ENCODE data around the gene FYN. TPM values are rescaled to one million over a fixed set of nuclear protein-coding genes. Genes with fewer than 3 reads are reported as not detected.
A peak's percentile ranks its signal among the peaks of the same experiment; 100 is the strongest.

The FYN gene
- total and polyA plus RNA-seq, 2 of the 8 experiments (the other 6 are each of a cell fraction or from before 2014, with no cell fraction given): 46.8 to 97.2 TPM

DNA sequence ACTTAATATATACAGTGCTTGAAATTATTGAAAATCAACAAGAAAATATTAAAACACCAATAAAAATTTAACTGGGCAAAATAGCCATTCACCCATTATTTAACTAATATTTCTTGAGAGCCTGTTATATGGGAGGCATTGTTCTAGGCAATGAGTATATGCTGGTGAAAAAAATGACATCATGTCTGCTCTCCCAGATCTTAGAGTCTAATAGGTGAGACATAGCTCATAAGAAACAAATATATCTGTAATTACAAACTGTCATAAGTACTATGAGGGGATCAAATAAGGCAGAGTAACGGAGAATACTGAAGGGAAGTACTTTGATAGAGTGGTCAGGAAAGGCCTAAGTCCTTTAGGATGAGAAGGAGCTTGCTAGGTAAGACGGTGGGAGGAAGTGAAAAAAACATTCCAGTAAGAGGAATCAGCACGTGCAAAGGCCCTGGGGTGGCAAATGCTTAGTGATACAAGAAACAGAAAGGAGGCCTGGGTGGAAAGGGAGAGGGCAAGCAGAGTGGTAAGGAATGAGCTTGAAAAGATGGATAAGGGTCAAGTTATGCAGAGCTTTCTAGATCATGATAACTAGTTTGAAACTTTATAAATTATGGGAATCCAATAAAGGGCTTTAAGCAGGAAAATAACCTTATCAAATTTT lies 12.2 kb upstream of the FYN start:
- no peaks in the 10 kb centered on the region for H3K79me1 ChIP-seq (ENCODE audit: low read depth, low read length)
- H2AK5ac ChIP-seq (ENCODE audit: low read depth, low read length): no peak overlapping the region
- H3K9ac ChIP-seq (replicated peaks in 1 of 4; ENCODE audit: extremely low read depth in 1 of 4, low read depth in 3 of 4, low read length in 3 of 4): no peak overlapping the region
- TF ChIP-seq KDM1A (IDR thresholded peaks at IDR 0.05; ENCODE audit: borderline replicate concordance, low read length): peak; percentile 92
- no peak for TF ChIP-seq KDM5A (IDR thresholded peaks at IDR 0.05; ENCODE audit: low read length)
- 91% methylated on average over 3 of the region's 3 CpGs; no CpG with 5 or more reads in 1 of the 2 experiments for WGBS, 2 experiments (ENCODE audit: extremely low coverage in 1 of 2, insufficient coverage in 1 of 2, insufficient read length in 1 of 2, insufficient replicate concordance in 2 of 2, low coverage in 1 of 2, low lambda C conversion rate in 2 of 2, missing lambda C conversion rate in 1 of 2)
- no peaks in the 10 kb centered on the region for H3K9me3 ChIP-seq (ENCODE audit: insufficient read depth in 2 of 2, low read depth in 1 of 2, low read length in 1 of 2)
- no peak overlapping the region for H4K5ac ChIP-seq (ENCODE audit: insufficient read length, low read depth, low read length)
- H3K27me3 ChIP-seq (replicated peaks in 1 of 4; ENCODE audit: control insufficient read depth in 3 of 4, extremely low read depth in 1 of 4, insufficient read depth in 3 of 4, low read length in 3 of 4): no peaks in the 10 kb centered on the region
- H3K56ac ChIP-seq (replicated peaks; ENCODE audit: insufficient read length, low read depth, low read length): no peak overlapping the region
- H2BK120ac ChIP-seq (replicated peaks; ENCODE audit: low read depth, low read length): no peak overlapping the region
- H4K8ac ChIP-seq (ENCODE audit: extremely low read depth, insufficient read depth, low read length): no peak overlapping the region
- no peak overlapping the region for H2BK5ac ChIP-seq (ENCODE audit: low read depth, low read length)
- ChIA-PET POLR2A (ENCODE audit: partially characterized antibody) (no interaction called here), CTCF (ENCODE audit: partially characterized antibody) (no interaction called here)
- no peak overlapping the region for H2BK20ac ChIP-seq (ENCODE audit: low read length)
- H3K23me2 ChIP-seq (ENCODE audit: low read depth, low read length): peaks cover 2% of the 10 kb centered on the region; the same call in 1 of the 2 replicates
- H3K23ac ChIP-seq (ENCODE audit: insufficient read length): no peak overlapping the region
- H4K20me1 ChIP-seq (replicated peaks in 1 of 2; ENCODE audit: control insufficient read depth in 1 of 2, insufficient read depth in 2 of 2, low read length in 2 of 2): no peaks in the 10 kb centered on the region
- H3K4me1 ChIP-seq (replicated peaks in 1 of 4; ENCODE audit: control insufficient read depth in 3 of 4, insufficient read depth in 4 of 4, low read length in 3 of 4): peaks cover 1 to 18% (median 11%) of the 10 kb centered on the region in 4 experiments; a peak in 4 of 7 replicates
- no peaks in the 10 kb centered on the region for H3K79me2 ChIP-seq (ENCODE audit: control insufficient read depth in 1 of 2, insufficient read depth in 2 of 2, low read length in 2 of 2)
- H3K18ac ChIP-seq (ENCODE audit: extremely low read depth, low read length): no peak overlapping the region
- no peak for DNase-seq (ENCODE audit: low read depth in 1 of 2, low spot score in 2 of 2)
- H2BK15ac ChIP-seq (ENCODE audit: low read length): no peak overlapping the region
- no peak overlapping the region for H3K14ac ChIP-seq (ENCODE audit: insufficient read length)
- H3K4ac ChIP-seq (replicated peaks; ENCODE audit: insufficient read length, low read depth, low read length): no peak overlapping the region
- no peak overlapping the region for H3K4me3 ChIP-seq (ENCODE audit: extremely low read depth in 1 of 4, insufficient read depth in 2 of 4, low read depth in 3 of 4, low read length in 4 of 4)
- no peak overlapping the region for H2AFZ ChIP-seq (ENCODE audit: low read length)
- FAIRE-seq: no peak
- no peak overlapping the region for H3K4me2 ChIP-seq (ENCODE audit: insufficient read depth in 1 of 2, low read depth in 2 of 2, low read length in 2 of 2)
- no peak overlapping the region for H4K91ac ChIP-seq (replicated peaks; ENCODE audit: insufficient read length, low read length)
- H3K36me3 ChIP-seq (ENCODE audit: control insufficient read depth in 2 of 4, insufficient read depth in 4 of 4, low read length in 3 of 4): no peaks in the 10 kb centered on the region
- H2BK12ac ChIP-seq (ENCODE audit: low read depth, low read length): no peak overlapping the region
- H3K27ac ChIP-seq (ENCODE audit: low read depth, low read length): no peak overlapping the region
